Measurements from ENCODE around the gene SLC17A8.
A peak's percentile ranks its signal among the peaks of the same experiment; 100 is the strongest.
"Not testable (repeated sequence)": the region's sequence is repeated elsewhere in the genome, so short reads cannot be mapped to it uniquely, and the experiment has no call there.

SLC17A8 gene

GRCh38 chr12:100427078-100427477, 70.2 kb downstream of the SLC17A8 start:
- DNase-seq (ENCODE audit: low read depth) = peak; percentile 18

GRCh38 chr12:100430251-100430650, 73.4 kb downstream of the SLC17A8 start:
- not testable (repeated sequence) for DNase-seq (ENCODE audit: low read depth)

GRCh38 chr12:100433701-100434100, 76.8 kb downstream of the SLC17A8 start:
- no peak for DNase-seq (ENCODE audit: low read depth)

- no peak for DNase-seq (ENCODE audit: low read depth)
Measured at GRCh38 chr12:100434177-100434576, 77.3 kb downstream of the SLC17A8 start.

- no peak for DNase-seq (ENCODE audit: low read depth)
Measured at GRCh38 chr12:100435957-100436356, 79.1 kb downstream of the SLC17A8 start.

GRCh38 chr12:100437038-100437841, 80.4 kb downstream of the SLC17A8 start:
- DNase-seq (ENCODE audit: low read depth) = no peak

GRCh38 chr12:100439797-100440196, 82.9 kb downstream of the SLC17A8 start:
- DNase-seq (ENCODE audit: low read depth) = no peak

GRCh38 chr12:100442403-100442802, 85.5 kb downstream of the SLC17A8 start:
- DNase-seq (ENCODE audit: low read depth) = no peak

- DNase-seq (ENCODE audit: low read depth) = no peak
Measured at GRCh38 chr12:100443434-100443833, 86.6 kb downstream of the SLC17A8 start.

- DNase-seq (ENCODE audit: low read depth) = no peak
Measured at GRCh38 chr12:100445081-100445481, 88.2 kb downstream of the SLC17A8 start.

GRCh38 chr12:100447381-100447780, 90.5 kb downstream of the SLC17A8 start:
- DNase-seq (ENCODE audit: low read depth) = no peak

GRCh38 chr12:100448656-100449055, 91.8 kb downstream of the SLC17A8 start:
- DNase-seq (ENCODE audit: low read depth) = no peak

- DNase-seq (ENCODE audit: low read depth) = no peak
Measured at GRCh38 chr12:100450735-100451134, 93.9 kb downstream of the SLC17A8 start.

- DNase-seq (ENCODE audit: low read depth) = no peak
Measured at GRCh38 chr12:100453951-100454350, 97.1 kb downstream of the SLC17A8 start.

- no peak for DNase-seq (ENCODE audit: low read depth)
Measured at GRCh38 chr12:100455896-100456295, 99.0 kb downstream of the SLC17A8 start.

GRCh38 chr12:100458191-100458590, 101.3 kb downstream of the SLC17A8 start:
- no peak for DNase-seq (ENCODE audit: low read depth)

- no peak for DNase-seq (ENCODE audit: low read depth)
Measured at GRCh38 chr12:100460702-100461101, 103.8 kb downstream of the SLC17A8 start.

- no peak for DNase-seq (ENCODE audit: low read depth)
Measured at GRCh38 chr12:100461330-100461973, 104.6 kb downstream of the SLC17A8 start.

GRCh38 chr12:100463661-100464060, 106.8 kb downstream of the SLC17A8 start:
- DNase-seq (ENCODE audit: low read depth) = no peak

- no peak for DNase-seq (ENCODE audit: low read depth)
Measured at GRCh38 chr12:100464529-100464928, 107.7 kb downstream of the SLC17A8 start.

- no peak for DNase-seq (ENCODE audit: low read depth)
Measured at GRCh38 chr12:100468126-100468525, 111.3 kb downstream of the SLC17A8 start.
